GM21528 (cell line): ENCODE data around the gene MYOC.
"Not testable (repeated sequence)": the region's sequence is repeated elsewhere in the genome, so short reads cannot be mapped to it uniquely, and the experiment has no call there.

Experiments used
- ATAC-seq: cut with Tn5 transposase; IDR thresholded peaks from one replicate; pipeline ENCODE4 v1.9.1; 2021; ENCODE audit warnings: mild to moderate bottlenecking, moderate library complexity; ENCODE audit not compliant: unreplicated experiment, low FRiP score

MYOC gene

DNA sequence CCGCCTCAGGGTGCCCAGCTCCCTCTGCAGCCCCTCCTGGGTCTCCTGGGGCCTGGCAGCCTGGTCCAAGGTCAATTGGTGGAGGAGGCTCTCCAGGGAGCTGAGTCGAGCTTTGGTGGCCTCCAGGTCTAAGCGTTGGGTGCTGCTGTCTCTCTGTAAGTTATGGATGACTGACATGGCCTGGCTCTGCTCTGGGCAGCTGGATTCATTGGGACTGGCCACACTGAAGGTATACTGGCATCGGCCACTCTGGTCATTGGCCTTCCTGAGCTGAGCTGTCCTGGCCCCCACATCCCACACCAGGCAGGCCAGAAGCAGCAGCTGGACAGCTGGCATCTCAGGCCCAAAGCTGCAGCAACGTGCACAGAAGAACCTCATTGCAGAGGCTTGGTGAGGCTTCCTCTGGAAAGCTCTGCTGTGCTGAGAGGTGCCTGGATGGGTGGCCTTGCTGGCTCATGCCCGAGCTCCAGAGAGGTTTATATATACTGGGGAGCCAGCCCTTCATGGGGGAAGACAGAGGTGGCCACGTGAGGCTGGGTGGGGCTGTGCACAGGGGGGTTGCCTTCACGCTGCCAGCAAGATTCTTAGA lies at the start of gene MYOC:
Gene MYOC, minus strand, starts transcription at position 455 of the 589 bp plus-strand sequence. Its CDS starts 77 bp downstream, at position 378.
- no peak for ATAC-seq

DNA sequence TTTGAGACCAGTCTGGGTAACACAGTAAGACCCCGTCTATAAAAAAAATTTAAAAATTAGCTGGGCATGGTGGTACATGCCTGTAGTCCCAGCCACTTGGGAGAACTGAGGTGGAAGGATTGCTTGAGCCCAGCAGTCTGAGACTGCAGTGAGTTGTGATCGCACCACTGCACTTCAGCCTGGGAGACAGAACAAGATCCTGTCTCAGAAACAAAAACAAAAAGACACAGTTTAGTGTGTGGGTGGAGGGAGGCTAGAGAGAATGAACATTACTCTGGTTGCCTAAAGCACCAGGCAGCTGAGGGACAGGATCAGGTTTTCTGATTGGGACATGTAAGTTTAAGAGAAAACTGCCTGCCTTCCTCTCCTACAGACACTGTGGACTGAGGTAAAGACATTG lies 47.0 kb upstream of the MYOC start:
- ATAC-seq, result no peak

DNA sequence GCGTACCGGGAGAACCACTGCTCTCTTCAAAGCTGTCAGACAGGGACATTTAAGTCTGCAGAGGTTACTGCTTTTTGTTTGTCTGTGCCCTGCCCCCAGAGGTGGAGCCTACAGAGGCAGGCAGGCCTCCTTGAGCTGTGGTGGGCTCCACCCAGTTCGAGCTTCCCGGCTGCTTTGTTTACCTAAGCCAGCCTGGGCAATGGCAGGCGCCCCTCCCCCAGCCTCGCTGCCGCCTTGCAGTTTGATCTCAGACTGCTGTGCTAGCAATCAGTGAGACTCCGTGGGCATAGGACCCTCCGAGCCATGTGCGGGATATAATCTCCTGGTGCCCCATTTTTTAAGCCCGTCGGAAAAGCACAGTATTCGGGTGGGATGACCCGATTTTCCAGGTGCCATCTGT lies 43.3 kb upstream of the MYOC start:
- not testable (repeated sequence) for ATAC-seq

DNA sequence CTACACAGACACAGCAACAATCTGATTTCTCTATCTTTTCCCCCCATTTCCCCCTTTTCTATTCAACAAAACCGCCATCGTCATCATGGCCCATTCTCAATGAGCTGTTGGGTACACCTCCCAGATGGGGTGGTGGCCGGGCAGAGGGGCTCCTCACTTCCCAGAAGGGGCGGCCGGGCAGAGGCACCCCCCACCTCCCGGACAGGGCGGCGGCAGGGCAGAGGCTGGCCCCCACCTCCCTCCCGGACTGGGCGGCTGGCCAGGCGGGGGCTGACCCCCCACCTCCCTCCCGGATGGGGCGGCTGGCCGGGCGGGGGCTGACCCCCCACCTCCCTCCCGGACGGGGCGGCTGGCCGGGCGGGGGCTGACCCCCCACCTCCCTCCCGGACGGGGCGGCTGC lies 41.1 kb upstream of the MYOC start:
- not testable (repeated sequence) for ATAC-seq

DNA sequence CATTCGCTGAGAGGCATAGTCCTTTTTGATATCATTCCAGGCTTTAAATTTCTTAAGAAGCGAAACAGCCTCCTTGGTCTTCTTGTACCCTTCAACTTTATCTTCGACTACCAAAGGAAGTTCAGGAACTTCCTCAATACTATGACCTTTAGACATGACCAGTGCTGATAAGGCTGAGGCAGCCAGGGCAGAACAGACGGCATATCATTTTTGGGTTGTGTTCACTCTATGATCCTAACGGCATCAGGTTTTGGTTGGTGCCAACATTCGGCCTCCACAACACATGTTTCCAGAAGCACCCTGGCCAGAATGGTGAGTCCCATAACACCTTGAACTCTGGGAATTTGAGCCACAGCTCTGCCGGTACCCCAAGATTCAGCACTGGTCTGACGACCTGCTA lies 31.4 kb upstream of the MYOC start:
- no peak for ATAC-seq

DNA sequence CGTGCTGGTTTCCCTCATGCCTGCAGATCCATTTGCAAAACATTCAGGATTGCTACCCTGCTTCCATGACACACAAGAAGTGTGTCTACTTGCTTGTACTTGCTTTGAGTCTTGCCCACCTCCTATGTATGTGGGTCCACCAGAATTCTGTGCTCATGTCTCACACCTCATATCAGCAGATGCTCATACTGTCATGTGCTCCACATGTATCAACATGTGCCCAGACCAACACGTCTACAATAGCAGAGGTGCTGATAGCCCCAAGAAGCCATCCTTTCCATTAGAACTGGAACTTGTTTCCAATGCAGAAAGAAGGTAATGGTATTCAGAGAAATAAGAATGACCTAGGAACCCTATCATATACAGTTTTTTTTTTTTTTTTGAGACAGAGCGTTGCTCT lies 27.9 kb upstream of the MYOC start:
- no peak for ATAC-seq

DNA sequence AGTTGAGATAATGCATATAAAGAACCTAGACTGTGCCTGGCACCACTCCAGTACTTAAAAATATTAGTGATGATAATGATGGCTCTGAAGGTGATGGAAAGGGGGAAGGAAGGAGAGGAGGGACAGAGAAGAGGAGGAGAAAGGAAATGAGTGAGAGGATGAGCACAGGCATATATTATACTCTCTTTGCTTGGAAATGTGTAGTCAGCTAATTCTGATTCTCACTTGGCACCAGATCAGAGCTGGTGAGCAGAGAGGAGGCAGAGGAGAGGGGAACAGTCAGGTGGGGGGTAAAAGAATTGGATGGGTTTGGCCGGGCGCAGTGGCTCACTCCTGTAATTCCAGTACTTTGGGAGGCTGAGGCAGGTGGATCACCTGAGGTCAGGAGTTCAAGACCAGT lies 24.3 kb upstream of the MYOC start:
- no peak for ATAC-seq

DNA sequence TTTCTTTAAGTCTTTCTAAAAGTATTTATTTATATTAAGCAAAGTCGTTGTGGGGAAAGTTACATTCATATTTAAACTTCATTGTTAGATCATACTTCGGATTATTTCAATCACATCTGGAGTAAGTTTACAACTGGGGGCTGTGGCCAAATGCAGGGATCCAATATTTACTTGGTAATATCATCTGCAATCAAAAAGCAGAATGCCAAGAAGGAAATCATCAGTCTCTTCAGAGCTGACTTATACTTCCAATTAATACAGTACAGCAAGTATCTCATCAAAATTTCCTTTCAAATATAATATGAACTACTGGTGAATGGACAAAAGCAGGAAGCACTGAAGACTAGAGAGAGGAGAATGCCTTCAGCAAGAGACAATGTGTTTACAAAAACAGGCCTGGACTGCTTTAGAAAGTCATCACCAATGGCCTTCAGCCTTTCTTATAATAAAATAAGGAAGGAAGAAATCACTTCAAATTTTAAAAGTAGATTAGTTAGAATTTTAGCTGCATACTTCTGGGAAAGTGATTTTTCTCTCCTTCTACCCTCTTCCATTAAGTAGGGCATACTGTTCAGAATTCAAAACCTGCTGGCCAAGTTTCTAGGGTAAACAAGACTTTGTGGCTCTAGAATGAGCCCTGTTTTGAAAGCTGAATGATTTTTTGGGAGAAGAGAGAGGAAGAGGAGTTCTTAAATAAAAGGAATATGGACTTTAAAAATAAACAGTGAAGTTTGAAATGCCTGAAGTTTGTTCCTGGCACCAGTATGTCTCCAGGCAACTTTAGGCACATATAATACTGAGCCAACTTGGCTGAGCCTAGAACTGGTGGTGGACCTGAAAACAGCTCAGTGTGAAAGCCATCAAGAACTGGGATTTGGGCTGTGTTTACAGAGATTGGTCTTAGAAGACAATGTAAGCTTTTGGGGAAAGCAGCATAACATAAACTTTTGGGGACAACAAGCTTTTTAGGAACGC lies 22.2 kb upstream of the MYOC start:
- ATAC-seq, result no peak

DNA sequence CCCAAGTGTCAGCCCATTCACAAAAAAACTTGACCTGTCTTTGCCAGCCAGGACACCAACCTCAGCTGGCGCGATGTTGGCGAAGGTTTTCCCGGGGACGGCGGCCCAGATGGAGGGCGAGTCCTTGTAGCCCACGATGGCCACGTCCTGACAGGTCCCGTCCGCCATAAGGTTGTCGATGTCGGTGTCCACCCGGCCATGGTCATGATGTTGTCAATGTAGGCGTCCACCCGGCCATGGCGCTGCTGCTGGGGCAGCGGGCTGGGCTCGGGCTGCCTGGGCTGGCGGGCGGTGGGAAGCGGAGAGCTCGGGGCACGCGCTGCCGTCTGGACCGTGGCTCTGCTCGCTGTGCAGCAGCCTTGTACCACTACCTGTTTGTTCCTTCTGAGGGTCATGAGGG lies 18.3 kb upstream of the MYOC start:
- ATAC-seq, result no peak

DNA sequence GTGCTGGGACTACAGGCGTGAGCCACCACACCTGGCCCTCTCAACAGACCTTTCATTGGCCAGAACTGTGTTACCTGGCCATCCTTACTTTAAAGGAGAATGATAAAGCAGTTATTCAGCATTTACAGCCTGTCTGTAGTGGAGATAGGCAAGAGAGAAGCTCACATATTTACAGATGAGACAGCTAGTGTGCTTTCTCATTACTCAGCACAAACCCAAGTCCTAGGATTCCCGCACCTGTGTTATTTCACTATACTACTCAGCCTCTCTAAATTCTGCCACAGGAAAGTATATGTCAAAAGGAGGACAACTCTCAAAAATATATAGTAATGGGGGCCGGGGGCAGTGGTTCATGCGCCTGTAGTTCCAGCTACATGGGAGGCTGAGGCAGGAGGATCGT lies 15.9 kb upstream of the MYOC start:
- ATAC-seq, result no peak

DNA sequence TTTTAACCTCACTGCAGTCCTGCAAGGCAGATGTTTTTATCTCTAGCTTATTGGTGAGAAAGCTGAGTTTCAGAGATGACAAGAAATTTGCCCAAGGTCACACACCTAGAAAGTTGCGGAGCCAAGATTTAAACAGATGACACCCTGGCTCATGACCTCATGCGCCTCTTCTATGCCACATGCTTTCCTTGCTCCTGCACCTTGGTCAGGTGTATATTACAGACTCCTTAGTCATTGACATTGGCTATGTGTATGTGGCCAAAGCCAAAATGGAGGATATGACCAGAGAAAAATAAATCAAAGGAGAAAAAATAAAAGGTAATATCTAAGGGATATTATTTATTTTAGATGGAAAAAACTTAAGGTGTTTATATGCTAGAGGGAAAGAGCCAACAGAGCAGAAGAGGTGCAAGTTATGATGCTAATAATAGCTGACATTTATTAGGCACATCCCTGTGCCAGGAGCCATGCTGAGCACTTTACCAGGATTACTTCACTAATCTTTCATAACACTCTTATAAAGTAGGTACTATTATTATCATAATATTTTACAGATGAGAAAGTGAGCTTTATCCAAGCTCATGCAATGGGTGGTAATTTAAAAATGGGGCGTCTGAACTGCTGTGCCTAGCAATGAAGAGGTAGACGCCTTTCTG lies 13.8 kb upstream of the MYOC start:
- ATAC-seq, result no peak

DNA sequence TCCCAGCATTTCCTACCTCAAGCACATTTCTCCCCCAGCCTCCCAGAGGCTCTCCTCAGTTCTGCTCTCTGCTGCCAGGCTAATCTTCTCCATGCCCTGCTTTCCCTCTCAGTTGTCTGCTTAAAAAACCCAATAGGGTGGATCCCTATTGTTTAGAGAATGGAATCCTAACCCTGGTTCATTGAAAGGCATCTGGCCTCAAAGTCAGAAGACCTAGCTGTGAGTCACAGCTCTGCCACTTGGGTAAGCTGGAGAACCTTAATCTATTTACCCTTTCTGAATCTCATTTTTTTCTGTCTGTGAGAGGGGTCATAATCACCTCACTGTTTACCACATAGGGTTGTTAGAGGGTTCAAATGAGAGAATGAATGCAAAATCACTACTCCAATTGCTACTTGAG lies 12.5 kb upstream of the MYOC start:
- no peak for ATAC-seq

DNA sequence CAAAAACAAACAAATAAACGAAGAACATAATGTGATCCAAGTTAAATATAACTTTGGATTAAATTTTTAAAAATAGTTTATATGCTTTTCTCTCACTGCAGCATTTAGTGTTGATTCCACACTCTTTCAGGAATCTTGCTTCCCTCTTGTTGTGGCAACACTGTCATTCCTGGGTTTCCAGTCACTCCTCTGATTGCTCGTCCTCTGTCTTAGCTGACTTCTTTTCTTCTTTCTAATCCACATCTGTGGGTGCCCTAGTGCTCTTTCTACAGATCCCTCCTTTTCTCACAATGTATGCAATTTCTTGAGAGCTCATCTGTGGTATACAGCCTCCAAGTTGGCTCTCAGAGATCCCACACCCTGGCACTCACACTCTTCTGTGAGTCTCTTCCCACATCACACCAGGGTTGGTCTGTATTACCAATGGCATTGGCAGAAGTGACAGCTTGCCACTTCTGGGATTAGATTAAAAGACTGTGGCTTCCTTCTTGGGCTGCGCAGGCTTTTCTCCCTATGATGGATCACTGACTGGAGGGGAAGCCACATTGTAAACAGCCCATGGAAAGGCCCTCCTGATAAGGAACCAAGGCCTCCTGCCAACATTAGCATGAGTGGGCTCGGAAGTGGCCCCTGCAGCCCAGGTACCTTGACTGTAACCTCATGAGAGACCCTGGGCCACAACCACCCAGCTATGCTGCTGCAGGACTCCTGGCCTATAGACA lies 11.5 kb upstream of the MYOC start:
- no peak for ATAC-seq

DNA sequence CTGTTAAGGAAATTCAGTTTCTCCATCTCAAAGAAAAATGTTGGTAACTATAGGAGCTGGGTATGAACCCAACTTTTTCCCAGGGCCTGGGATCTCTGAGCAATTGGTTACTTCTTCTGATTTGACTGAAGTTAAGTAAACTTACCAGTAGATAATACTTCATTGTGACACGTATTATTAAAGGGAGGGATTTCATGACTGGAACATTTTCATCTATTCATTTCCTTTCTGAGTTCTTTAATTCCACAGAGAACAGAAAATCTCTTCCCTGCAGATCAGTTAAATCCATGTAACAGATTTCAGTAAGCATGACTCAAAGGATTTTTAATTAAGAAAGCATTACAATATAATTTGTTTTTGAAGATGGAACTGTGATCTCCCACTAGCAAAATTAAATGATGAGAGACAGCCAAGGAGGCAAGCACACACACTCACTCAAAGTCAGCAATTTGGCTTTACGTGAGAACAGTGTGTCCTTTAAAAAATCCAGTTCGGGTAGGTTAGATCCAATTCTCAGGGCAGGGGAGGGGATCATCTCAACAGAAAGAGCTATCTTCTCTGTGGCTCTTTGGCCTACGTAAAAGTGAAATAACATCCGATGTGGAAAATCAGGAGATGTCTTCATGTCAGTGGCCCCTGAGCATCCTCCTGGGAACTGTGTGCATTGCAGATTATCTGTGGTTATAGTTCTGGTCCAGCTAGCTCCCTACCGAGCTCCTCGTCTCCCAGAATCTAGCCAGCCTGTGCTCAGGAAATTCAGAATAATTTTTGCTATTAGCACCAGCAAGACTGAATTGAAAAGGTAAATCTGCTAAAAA lies 10.8 kb upstream of the MYOC start:
- no peak for ATAC-seq

DNA sequence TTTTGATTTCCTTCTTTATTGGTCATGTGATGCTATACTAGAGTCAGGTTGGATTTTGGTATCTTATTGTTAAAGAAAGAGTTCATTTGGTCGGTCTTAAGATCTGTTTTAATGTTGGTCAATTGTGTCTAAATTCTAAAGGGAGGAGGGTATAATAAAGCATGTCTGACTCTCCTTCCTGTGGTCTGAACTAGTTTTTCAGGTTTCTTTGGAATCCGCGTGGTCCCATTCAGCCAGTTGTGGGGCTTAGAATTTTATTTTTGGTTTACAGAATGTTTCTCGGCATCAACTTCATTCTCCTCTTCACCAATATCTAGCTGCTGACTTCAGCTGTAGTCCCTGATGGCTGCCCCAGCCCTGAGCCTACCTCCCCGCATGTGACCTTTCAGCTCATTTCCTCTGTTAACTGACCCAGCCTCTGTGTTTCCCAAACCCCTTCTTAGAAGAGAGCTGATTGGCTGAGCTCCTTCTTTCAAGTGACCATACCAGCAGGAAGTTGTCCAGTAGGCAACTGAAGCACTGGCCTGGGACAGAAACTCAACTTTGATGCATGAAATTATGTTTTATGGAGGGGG lies 8.7 kb upstream of the MYOC start:
- ATAC-seq, result no peak

DNA sequence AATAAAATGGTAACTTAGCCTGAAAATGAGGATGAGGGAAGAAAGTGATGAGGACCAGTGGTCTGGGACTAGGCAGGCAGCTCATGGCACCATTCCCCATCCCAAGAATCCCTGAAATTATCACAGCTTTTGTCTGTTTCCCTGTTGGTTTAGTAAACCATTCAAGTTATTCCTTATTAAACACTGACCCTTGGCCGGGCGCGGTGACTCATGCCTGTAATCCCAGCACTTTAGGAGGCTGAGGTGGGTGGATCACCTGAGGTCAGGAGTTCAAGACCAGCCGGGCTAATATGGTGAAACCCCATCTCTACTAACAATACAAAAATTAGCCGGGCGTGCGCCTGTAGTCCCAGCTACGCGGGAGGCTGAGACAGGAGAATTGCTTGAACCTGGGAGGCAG lies 3.7 kb upstream of the MYOC start:
- not testable (repeated sequence) for ATAC-seq

DNA sequence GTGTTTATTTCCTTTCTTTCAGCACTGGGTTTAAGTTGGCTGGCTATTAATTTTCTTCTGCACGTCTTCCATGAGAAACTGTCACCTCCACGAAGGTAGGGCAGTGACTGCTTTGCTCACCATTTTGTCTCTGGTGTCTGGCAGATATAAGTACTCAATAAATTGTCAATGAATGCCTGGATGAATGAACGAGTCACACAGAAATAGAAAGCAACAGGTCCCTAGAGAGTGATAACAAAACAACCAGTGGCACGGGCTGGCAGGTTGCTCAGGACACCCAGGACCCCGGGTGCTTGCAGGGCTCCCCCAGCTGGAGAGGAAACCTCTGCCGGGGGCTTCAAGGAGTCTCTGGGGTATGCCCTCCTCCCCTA lies 3.2 kb upstream of the MYOC start:
- no peak for ATAC-seq

DNA sequence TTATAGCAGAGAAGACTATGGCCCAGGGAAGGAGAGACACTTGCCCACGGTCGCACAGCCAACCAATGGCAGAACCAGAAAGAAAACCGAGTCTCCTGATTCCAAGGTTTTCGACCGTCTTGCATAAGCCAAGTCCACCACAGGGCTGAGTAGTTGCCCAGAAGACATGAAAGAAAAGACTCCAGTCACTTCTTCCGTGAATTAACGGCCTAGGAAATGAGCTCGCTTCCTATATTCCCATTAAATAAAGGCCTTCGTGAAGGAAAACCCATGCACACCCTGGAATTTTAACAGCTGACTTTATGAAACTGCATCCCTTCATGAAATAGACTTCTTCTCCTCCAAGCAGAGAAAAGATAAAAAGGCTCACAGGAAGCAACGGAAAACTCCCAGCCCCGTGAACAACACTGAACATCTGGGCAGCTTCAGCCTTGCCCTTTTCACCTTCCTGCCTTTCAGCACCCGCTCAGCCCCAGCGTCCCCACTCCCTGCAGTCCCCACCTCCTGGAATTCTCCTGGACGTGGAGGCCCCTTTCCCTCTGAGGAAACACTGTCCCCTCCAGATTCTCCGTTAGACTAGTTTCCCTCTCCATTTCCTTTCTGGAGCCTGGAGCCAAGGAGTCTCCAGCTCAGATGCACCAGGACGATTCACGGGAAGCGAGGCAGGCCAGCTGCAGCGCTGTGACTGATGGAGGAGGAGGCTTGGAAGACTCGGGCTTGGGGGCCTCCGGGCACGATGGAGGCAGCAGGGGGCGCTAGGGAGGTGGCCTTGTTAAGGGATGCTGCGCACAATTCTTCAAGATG lies 2.7 kb upstream of the MYOC start:
- no peak for ATAC-seq
